Measurements from ENCODE around the gene CGNL1. TPM values are rescaled to one million over a fixed set of nuclear protein-coding genes. Genes with fewer than 3 reads are reported as not detected.

CGNL1 gene
- total and polyA plus RNA-seq, 10 of the 15 experiments (the other 5 are each of a cell fraction or from before 2014, with no cell fraction given), result under 0.01 to 0.27 (median 0.04) TPM; not detected in 3

- no peak for TF ChIP-seq BCLAF1 (IDR thresholded peaks at IDR 0.05)
- TF ChIP-seq TCF7 (IDR thresholded peaks at IDR 0.05; ENCODE audit: borderline replicate concordance), result no peak
- no peak for TF ChIP-seq PAX5 (IDR thresholded peaks at IDR 0.05; ENCODE audit: borderline replicate concordance, low read depth, low read length)
Observed at GRCh38 chr15:57354436-57355123, 21.7 kb upstream of the CGNL1 start (continued).

- Histone ChIP-seq H3K9me3 (replicated peaks; ENCODE audit: control insufficient read depth, insufficient read depth, low read length) (no peaks in the 10 kb centered on the region), H3K9ac (ENCODE audit: control insufficient read depth, insufficient read depth, low read length) (no peak overlapping the region), H4K20me1 (ENCODE audit: control insufficient read depth, insufficient read depth) (no peaks in the 10 kb centered on the region), H3K27ac (ENCODE audit: control insufficient read depth, insufficient read depth) (no peak overlapping the region), H2AFZ (ENCODE audit: control insufficient read depth, low read depth, low read length) (no peak overlapping the region), H3K4me3 (no peak overlapping the region), H3K36me3 (ENCODE audit: control insufficient read depth in 2 of 2, insufficient read depth in 2 of 2, low read length in 1 of 2) (no peaks in the 10 kb centered on the region), H3K4me2 (ENCODE audit: control insufficient read depth, insufficient read depth) (no peak overlapping the region), H3K27me3 (replicated peaks in 1 of 2; ENCODE audit: control insufficient read depth in 2 of 2, insufficient read depth in 2 of 2, low read length in 1 of 2) (peaks cover 0 to 2% of the 10 kb centered on the region in 2 experiments; a peak in 3 of 4 replicates), H3K79me2 (ENCODE audit: control insufficient read depth, insufficient read depth, low read length) (no peaks in the 10 kb centered on the region), H3K4me1 (ENCODE audit: control insufficient read depth, insufficient read depth, low read length) (no peaks in the 10 kb centered on the region)
- DNase-seq (ENCODE audit: low read depth, low spot score), result no peak
- intact Hi-C loops (cut with micrococcal nuclease; ENCODE audit: unreplicated experiment) (no loop called here), in situ Hi-C loops (cut with MboI) (no loop called here)
- FAIRE-seq, result no peak
- no TSS peak for BruUV-seq (replicated peaks)
- ChIA-PET CTCF (interaction anchor here (0.9 to 2.1 kb wide), 5 partner anchors 10 to 187 kb away, joined by 3 to 5 read pairs (median 3); no protein-coding TSS in a partner anchor), POLR2A (no interaction called here), RAD21 (ENCODE audit: unreplicated experiment) (no interaction called here), SMC1A (ENCODE audit: uncharacterized antibody, unreplicated experiment) (interaction anchor here (1.0 to 1.5 kb wide), 3 partner anchors 11 to 172 kb away, joined by 3 to 4 read pairs (median 3); no protein-coding TSS in a partner anchor)
- WGBS (ENCODE audit: insufficient coverage, insufficient replicate concordance, low lambda C conversion rate, missing lambda C conversion rate), result 37% methylated on average over 8 of the region's 8 CpGs
- no peak for ATAC-seq
- TF ChIP-seq ZNF622 (IDR thresholded peaks at IDR 0.05) (no peak), TCF7 (IDR thresholded peaks at IDR 0.05; ENCODE audit: borderline replicate concordance) (no peak), MLLT1 (IDR thresholded peaks at IDR 0.05) (no peak), POU2F2 (IDR thresholded peaks at IDR 0.05; ENCODE audit: borderline replicate concordance, low read depth, low read length) (no peak), KDM1A (IDR thresholded peaks at IDR 0.05; ENCODE audit: borderline replicate concordance) (no peak), RELA (IDR thresholded peaks at IDR 0.05; ENCODE audit: borderline replicate concordance, partially characterized antibody) (no peak), YBX1 (IDR thresholded peaks at IDR 0.05) (no peak), ATF3 (IDR thresholded peaks at IDR 0.05; ENCODE audit: borderline replicate concordance, extremely low read depth, low read depth, low read length) (no peak), CEBPB (IDR thresholded peaks at IDR 0.05; ENCODE audit: borderline replicate concordance in 1 of 2, low read depth in 2 of 2, low read length in 2 of 2) (no peak), NKRF (conservative IDR thresholded peaks at IDR 0.05) (no peak)
Observed at GRCh38 chr15:57355259-57355658, 21.0 kb upstream of the CGNL1 start.

All from GM12878 (cell line).